HG02970 (cell line): Measurements from ENCODE around the gene CYP4F3.
"Not testable (repeated sequence)": the region's sequence is repeated elsewhere in the genome, so short reads cannot be mapped to it uniquely, and the experiment has no call there.

Experiments used
- ATAC-seq: cut with Tn5 transposase; IDR thresholded peaks from one replicate; pipeline ENCODE4 v1.9.1; 2021; ENCODE audit warnings: mild to moderate bottlenecking, moderate library complexity, moderate number of reproducible peaks; ENCODE audit not compliant: unreplicated experiment, low FRiP score

The CYP4F3 gene

GRCh38 chr19:15629003-15629880, 11.5 kb upstream of the CYP4F3 start:
- no peak for ATAC-seq

- no peak for ATAC-seq
These were observed 8.9 kb upstream of the CYP4F3 start for GRCh38 chr19:15631817-15632216.

- no peak for ATAC-seq
These were observed 7.4 kb upstream of the CYP4F3 start for GRCh38 chr19:15633082-15633835.

- no peak for ATAC-seq
These were observed 6.6 kb upstream of the CYP4F3 start for GRCh38 chr19:15634105-15634504.

- no peak for ATAC-seq
These were observed 5.5 kb upstream of the CYP4F3 start for GRCh38 chr19:15635016-15635805.

GRCh38 chr19:15636026-15636425, 4.7 kb upstream of the CYP4F3 start:
- ATAC-seq = no peak

- no peak for ATAC-seq
These were observed 1.1 kb upstream of the CYP4F3 start for GRCh38 chr19:15639596-15639995.

GRCh38 chr19:15640904-15641597, 354 bp downstream of the CYP4F3 start:
- no peak for ATAC-seq

GRCh38 chr19:15641901-15642491, 1.3 kb downstream of the CYP4F3 start:
- no peak for ATAC-seq

GRCh38 chr19:15642807-15643206, 2.1 kb downstream of the CYP4F3 start:
- no peak for ATAC-seq

GRCh38 chr19:15643387-15643786, 2.7 kb downstream of the CYP4F3 start:
- ATAC-seq = no peak

GRCh38 chr19:15644066-15644741, 3.5 kb downstream of the CYP4F3 start:
- ATAC-seq = no peak

- ATAC-seq = no peak
These were observed 4.1 kb downstream of the CYP4F3 start for GRCh38 chr19:15644816-15645215.

- ATAC-seq = no peak
These were observed 8.8 kb downstream of the CYP4F3 start for GRCh38 chr19:15649526-15649925.

- not testable (repeated sequence) for ATAC-seq
These were observed 9.4 kb downstream of the CYP4F3 start for GRCh38 chr19:15650123-15650522.

- no peak for ATAC-seq
These were observed 11.1 kb downstream of the CYP4F3 start for GRCh38 chr19:15651791-15652190.

- ATAC-seq = no peak
These were observed 12.0 kb downstream of the CYP4F3 start for GRCh38 chr19:15652559-15653278.

- ATAC-seq = no peak
These were observed 15.8 kb downstream of the CYP4F3 start for GRCh38 chr19:15656467-15656866.

- no peak for ATAC-seq
These were observed 22.6 kb downstream of the CYP4F3 start for GRCh38 chr19:15663247-15663646.
